ENCODE data around the gene OR10J5. TPM values are rescaled to one million over a fixed set of nuclear protein-coding genes. Genes with fewer than 3 reads are reported as not detected.

OR10J5 gene
- total and polyA plus RNA-seq, 2 of the 4 experiments (the other 2 are of a cell fraction) = not detected

GRCh38 chr1:159562680-159563079, 26.9 kb upstream of the OR10J5 start:
- WGBS, 2 experiments (ENCODE audit: extremely low coverage in 2 of 2, insufficient read length in 1 of 2) = no CpG with 5 or more reads among the region's 1 CpG
- Histone ChIP-seq H3K9me1 (ENCODE audit: insufficient read depth, low read length) (no peaks in the 10 kb centered on the region), H3K4me1 (ENCODE audit: control insufficient read depth, insufficient read depth, low read length) (no peaks in the 10 kb centered on the region), H3K9me3 (ENCODE audit: control insufficient read depth, insufficient read depth, low read length) (no peaks in the 10 kb centered on the region), H4K20me1 (ENCODE audit: insufficient read depth, low read length) (no peaks in the 10 kb centered on the region), H2AK9ac (replicated peaks; ENCODE audit: low read depth, low read length, poor library complexity) (no peak overlapping the region), H4K8ac (ENCODE audit: low read depth in 2 of 2, low read length in 2 of 2) (no peak overlapping the region), H3K4me3 (ENCODE audit: insufficient read depth, low read depth, low read length) (no peak overlapping the region), H3K27me3 (ENCODE audit: control insufficient read depth, insufficient read depth, low read length) (no peaks in the 10 kb centered on the region), H3K4me2 (ENCODE audit: low read depth, low read length) (no peak overlapping the region), H4K91ac (ENCODE audit: insufficient read depth, low read depth, low read length) (no peak overlapping the region), H2AFZ (replicated peaks; ENCODE audit: low read length, poor library complexity) (no peak overlapping the region), H3K14ac (replicated peaks; ENCODE audit: low read depth, low read length) (no peak overlapping the region), H3K4ac (ENCODE audit: low read depth, low read length) (no peak overlapping the region), H3K23ac (ENCODE audit: low read depth, low read length) (no peak overlapping the region), H3K18ac (ENCODE audit: low read depth, low read length) (no peak overlapping the region), H3K27ac (ENCODE audit: insufficient read depth, low read length) (no peak overlapping the region), H2BK20ac (ENCODE audit: low read depth, low read length) (no peak overlapping the region), H3K9ac (ENCODE audit: low read depth, low read length) (no peak overlapping the region), H2BK5ac (ENCODE audit: low read depth, low read length, poor library complexity, severe bottlenecking) (no peak overlapping the region), H3K36me3 (ENCODE audit: control insufficient read depth, insufficient read depth, low read length) (no peaks in the 10 kb centered on the region), H4K5ac (ENCODE audit: low read depth, low read length) (no peak overlapping the region), H3K56ac (ENCODE audit: extremely low read depth, insufficient read depth, low read length) (no peak overlapping the region), H3K79me1 (ENCODE audit: low read depth in 1 of 2, low read length in 2 of 2) (no peaks in the 10 kb centered on the region), H2AK5ac (ENCODE audit: low read depth, low read length) (no peak overlapping the region), H2BK120ac (ENCODE audit: low read depth, low read length) (no peak overlapping the region), H2BK15ac (ENCODE audit: low read depth, low read length) (no peak overlapping the region)
- TF ChIP-seq BHLHE40 (IDR thresholded peaks at IDR 0.05; ENCODE audit: low read depth, low read length) (no peak), MAZ (IDR thresholded peaks at IDR 0.05; ENCODE audit: borderline replicate concordance, low read depth, low read length) (no peak), ELK1 (IDR thresholded peaks at IDR 0.05; ENCODE audit: borderline replicate concordance, low read depth, low read length) (no peak), POLR2A (IDR thresholded peaks at IDR 0.05; ENCODE audit: low read depth, low read length) (no peak), NFE2L2 (IDR thresholded peaks at IDR 0.05; ENCODE audit: low read depth, low read length) (no peak), CTCF (conservative IDR thresholded peaks at IDR 0.05; ENCODE audit: low read depth, low read length) (no peak), SMC3 (IDR thresholded peaks at IDR 0.05; ENCODE audit: low read depth, low read length) (no peak), RAD21 (IDR thresholded peaks at IDR 0.05; ENCODE audit: low read length) (no peak), USF2 (IDR thresholded peaks at IDR 0.05; ENCODE audit: low read depth, low read length) (no peak), RCOR1 (IDR thresholded peaks at IDR 0.05; ENCODE audit: insufficient replicate concordance, low read length) (no peak), CEBPB (IDR thresholded peaks at IDR 0.05; ENCODE audit: low read depth, low read length) (no peak), CHD1 (IDR thresholded peaks at IDR 0.05; ENCODE audit: low read depth, low read length) (no peak), RFX5 (IDR thresholded peaks at IDR 0.05; ENCODE audit: low read depth, low read length) (no peak), MAFK (IDR thresholded peaks at IDR 0.05; ENCODE audit: low read depth, low read length) (no peak), MXI1 (IDR thresholded peaks at IDR 0.05; ENCODE audit: borderline replicate concordance, low read depth, low read length) (no peak), FOS (IDR thresholded peaks at IDR 0.05; ENCODE audit: low read depth, low read length) (no peak)
- in situ Hi-C loops (cut with MboI; ENCODE audit: low sequenced_read_pairs) = no loop called here
- DNase-seq = no peak
- no peak for ATAC-seq (ENCODE audit: low read depth)
- ChIA-PET CTCF (no interaction called here), POLR2A (ENCODE audit: unreplicated experiment) (no interaction called here)
- intact Hi-C loops (cut with micrococcal nuclease) = no loop called here
- no TSS peak for BruUV-seq (replicated peaks)
- dilution Hi-C loops (cut with HindIII; ENCODE audit: low sequenced_read_pairs, unreplicated experiment) = no loop called here

All from IMR-90 (cell line).